H4 (cell line): ENCODE data around the gene PRMT7. TPM values are rescaled to one million over a fixed set of nuclear protein-coding genes. Genes with fewer than 3 reads are reported as not detected.

Experiments
- DNase-seq: peaks from one replicate; pipeline ENCODE4 v3.0.0-alpha.2; 2015; ENCODE audit warnings: low spot score
- total RNA-seq: library from RNA; depleted of rRNA; stranded (reverse); fragments of >200 nt; shearing (Covaris generic); gene quantifications from 2 replicates; pipeline ENCODE4 v1.2.3, GENCODE V29; 2014

Gene PRMT7
- total RNA-seq, 1 experiment from 2014 or later, result 37.5 TPM

DNA sequence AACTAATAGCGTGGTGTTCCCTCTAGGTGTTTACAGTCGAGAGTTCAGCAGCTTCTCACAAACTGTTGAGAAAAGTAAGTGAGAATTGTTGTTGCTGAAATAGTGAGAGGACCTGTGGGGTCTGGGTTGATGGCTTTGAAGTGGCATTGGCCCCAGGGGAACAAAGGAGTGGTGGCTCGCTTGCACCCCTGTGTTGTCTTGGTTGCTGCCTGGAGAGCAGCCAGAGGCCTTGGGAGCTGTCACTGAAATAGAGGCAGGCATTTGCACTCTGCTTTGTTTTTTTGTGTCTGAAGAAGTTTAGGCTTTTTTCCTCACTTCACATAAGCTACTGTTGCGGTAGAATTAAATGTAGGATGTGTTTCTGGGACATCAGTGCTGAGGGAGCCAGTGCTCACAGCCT is 36.8 kb downstream of the PRMT7 start:
- DNase-seq, result no peak

DNA sequence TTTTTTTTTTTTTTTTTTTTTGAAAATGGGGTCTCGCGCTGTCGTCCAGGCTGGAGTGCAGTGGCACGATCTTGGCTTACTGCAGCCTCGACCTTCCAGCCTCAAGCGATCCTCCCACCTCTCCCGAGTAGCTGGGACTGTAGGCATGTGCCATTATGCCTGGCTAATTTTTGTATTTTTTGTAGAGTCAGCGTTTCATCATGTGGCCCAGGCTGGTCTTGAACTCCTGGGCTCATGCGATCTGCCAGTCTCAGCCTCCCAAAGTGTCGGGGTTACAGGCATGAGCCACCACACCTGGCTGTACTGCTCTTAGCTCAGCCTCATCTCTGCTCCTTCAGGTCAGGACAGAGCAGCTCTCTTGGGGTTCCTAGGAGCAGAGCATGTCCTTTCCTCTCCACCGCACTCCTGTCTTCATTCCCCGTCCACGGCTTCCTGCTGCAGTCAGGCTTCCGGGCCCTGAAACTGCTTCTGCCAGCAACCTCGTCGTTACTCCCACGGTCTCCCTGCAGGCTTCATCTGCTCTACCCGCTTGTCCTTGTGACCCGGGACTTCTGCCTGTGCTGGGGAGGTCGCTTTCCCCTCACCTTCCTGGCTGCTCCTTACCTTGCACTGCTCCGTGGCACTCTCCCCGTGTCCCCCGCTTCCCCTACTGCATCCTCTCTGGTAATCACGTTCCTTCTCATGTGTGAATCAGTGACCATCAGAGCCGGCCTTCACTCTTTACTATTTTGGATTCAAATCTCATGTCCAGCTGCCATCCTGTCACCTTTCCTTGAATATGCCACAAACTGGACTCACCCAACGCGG is 38.0 kb downstream of the PRMT7 start:
- DNase-seq, result no peak

- no peak for DNase-seq
These were observed 39.1 kb downstream of the PRMT7 start for GRCh38 chr16:68349838-68350410.

DNA sequence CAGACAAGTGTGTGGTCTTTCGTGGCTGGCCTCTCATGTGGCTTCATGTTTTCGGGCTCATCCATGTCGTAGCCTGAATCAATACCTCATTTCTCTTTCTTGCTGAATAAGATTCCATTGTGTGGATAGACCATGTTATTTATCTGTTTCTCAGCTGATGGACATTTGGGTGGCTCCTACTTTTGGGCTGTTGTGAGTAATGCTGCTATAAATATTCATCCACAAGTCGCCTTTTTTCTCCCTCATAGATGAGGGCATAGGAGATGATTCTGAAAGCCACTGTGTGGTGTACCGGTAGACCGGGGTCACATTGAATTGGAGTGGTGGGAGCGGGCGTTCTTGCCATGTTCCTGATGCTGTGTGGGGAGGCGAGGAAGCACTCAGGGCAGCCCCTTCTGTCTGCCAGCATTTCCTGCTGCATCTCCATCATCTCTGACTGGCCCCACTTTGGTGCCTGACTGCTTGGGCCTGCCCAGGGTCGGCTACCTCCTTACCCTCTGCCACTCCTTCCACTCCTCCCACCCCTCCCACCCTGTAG is 40.1 kb downstream of the PRMT7 start:
- no peak for DNase-seq

DNA sequence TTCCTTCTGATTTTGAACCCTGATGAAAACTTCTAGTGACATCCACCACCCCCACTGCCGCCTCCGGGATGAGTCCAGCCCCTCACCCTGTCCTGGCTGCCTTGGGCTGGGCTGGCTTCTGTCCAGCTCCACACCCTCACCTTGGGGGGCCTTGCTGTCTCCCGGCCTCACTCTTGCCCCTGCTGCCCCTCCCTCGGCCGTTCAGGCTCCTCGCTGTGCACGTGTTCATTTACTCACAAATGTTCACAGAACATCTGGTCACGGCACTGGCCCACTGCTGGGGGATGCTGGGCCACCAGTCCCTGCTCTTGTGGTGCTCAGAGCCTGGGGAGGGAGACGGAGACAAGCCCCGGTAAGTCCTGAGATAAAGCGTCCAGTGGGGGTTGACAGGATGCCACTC is 40.6 kb downstream of the PRMT7 start:
- DNase-seq, result no peak

- no peak for DNase-seq
These were observed 41.2 kb downstream of the PRMT7 start for GRCh38 chr16:68351991-68352431.

DNA sequence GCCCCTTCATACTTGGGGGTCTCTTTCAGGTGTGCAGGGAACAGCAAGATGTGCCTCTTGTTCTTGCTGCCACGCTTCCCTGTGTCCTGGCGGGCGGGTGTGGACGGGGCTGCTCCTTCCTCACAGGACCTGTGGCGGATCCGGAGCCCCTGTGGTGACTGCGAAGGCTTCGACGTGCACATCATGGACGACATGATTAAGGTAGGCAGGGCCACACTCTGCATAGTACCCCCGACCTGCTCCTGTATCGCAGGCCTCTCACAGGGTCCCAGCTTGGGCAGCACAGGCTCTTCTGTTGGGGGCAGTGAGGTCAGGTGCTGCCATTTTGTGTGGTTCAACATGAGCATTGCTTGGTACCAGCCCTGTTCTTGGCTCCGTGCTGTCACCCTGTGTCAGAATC is 42.5 kb downstream of the PRMT7 start:
- no peak for DNase-seq

- DNase-seq, result no peak
These were observed 44.0 kb downstream of the PRMT7 start for GRCh38 chr16:68354816-68355215.

DNA sequence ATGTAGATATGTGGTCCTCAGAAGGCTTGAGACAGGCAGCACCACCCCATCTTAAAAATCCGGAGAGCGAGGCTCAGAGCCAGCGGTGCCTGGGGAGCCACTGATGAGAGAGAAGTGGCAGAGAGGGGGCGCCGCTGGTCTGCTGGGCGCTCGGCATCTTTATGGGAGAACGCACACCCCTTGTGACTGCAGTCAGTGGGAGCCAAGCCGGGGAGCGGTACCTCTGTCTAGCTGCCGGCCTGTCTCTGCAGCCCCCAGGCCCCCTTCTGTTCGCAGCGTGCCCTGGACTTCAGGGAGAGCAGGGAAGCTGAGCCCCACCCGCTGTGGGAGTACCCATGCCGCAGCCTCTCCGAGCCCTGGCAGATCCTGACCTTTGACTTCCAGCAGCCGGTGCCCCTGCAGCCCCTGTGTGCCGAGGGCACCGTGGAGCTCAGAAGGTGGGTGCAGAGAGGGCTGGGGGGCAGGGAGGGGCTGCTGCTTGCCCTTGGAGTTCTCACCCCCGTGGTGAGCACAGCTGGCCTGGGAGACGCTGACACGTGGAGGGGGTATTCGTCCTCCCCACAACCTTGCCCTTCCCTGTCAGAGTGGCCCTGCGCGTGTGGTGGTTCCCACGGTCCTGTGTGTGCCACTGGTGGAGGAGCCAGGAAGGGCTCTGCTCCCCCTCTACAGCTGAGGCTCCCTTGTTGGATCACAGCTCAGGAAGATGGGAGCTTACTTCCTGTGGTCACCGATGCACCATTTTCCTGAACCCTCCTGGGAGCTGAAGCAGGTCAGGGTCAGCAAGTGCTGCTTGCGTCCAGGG is 44.8 kb downstream of the PRMT7 start:
- DNase-seq, result no peak

GRCh38 chr16:68356249-68356918 is 45.6 kb downstream of the PRMT7 start:
- no peak for DNase-seq

DNA sequence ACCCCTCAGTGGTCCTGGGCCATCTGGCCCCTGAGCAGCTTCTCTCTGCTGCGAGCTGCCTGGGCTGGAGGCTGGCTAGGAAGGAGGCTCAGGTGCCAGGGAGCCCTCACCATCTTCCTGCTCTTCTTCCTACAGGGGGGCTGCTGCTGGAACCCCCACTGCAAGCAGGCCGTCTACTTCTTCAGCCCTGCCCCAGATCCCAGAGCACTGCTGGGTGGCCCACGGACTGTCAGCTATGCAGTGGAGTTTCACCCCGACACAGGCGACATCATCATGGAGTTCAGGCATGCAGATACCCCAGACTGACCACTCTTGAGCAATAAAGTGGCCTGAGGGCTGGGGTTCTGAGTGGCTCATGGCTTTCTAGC is 46.1 kb downstream of the PRMT7 start:
- no peak for DNase-seq

- no peak for DNase-seq
These were observed 46.7 kb downstream of the PRMT7 start for GRCh38 chr16:68357521-68357922.

DNA sequence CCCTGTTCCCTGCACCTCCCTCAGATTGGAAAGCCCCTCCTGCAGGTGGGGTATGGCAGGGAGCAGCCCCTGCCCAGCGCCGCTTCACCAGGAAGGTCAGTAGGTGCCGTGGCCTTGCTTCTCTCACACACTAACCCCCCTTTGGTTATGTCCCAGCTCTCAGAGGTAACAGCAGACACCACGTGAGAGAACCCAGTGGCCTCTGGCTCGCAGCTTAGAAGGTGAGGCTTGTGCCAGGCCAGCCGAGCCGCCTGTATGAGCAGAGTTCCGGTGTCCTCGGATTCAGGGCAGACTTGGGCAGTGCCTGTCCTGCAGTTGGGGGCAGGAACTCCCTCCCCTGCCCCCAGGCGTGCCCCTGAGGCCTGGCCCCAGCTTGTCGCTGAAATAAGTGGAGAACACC is 47.1 kb downstream of the PRMT7 start:
- no peak for DNase-seq

DNA sequence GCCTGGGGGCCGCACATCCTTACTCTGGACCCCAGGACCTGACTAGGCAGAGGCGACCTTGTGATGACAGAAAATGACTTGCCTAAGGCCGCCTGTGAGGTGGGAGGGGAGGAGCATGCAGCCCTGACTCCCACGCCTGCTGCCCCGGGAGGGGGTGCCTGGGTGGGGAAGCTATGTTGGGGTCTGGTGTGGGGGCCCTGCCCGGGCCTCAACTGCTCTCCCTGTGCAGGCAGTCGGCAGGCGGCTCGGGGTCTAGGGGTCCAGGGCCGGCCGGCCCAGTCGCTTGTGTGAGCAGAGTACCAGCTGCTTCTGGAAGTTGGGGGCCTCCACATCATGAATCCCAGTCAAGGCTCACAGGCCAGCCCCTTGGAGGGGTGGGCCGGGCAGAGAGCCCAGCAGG is 48.1 kb downstream of the PRMT7 start:
- DNase-seq, result no peak

- DNase-seq, result no peak
These were observed 48.8 kb downstream of the PRMT7 start for GRCh38 chr16:68359398-68360191.

DNA sequence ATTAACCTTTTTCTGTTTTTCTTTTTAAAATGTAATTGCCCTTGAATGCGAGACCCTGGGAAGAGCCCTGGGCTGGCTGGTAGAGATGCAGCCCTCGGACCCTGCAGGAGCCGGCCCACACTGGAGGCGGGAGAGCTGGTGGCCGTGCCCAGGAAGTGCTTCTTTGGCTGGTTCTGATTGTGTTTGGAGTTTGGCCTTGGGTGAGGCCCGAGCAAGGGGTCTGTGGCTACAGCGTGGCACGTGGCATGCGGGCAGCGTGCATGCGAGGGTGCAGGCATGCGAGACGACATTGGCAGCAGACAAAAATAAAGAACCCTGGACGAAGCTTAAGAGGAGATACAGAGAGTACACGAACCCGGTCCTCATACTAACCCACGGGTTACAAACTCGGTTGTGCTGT is 49.7 kb downstream of the PRMT7 start:
- DNase-seq, result no peak

GRCh38 chr16:68360956-68361355 is 50.1 kb downstream of the PRMT7 start:
- DNase-seq, result no peak

GRCh38 chr16:68361485-68361884 is 50.7 kb downstream of the PRMT7 start:
- no peak for DNase-seq

DNA sequence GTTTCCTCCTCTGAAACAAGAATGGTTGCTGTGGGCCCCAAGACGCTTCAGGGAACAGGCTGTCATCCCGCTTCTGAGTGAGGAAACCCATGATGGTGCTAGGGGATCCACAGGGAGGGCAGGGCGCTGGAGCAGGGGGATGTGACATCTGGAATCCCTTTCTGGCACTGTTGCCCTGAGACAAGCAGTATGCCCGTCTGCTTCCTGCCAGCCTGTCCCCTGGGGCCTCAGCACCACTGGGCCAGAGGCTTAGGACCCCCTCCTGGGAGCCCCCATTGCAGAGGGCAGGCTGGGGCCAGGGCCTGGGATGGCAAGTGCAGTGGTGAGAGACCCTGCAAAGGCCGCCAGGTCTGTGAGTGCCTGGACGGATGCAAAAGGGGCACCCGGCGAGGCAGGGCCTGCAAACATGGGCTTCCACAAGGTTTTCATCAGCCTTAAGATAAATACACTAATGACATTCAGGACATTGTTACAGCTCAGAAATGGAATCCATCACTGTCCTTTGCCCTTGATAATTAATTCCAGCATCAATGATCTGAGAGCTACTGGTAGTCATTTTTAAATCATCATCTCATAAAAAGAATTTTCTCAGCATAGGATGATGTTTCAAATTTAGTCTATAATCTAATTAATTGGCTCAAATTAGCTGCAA is 51.6 kb downstream of the PRMT7 start:
- DNase-seq, result no peak

- DNase-seq, result no peak
These were observed 52.3 kb downstream of the PRMT7 start for GRCh38 chr16:68362947-68363657.
